ENCODE data around the gene SBF1. TPM values are rescaled to one million over a fixed set of nuclear protein-coding genes. Genes with fewer than 3 reads are reported as not detected.
"Not testable (repeated sequence)": the region's sequence is repeated elsewhere in the genome, so short reads cannot be mapped to it uniquely, and the experiment has no call there.

Gene SBF1
- total RNA-seq, 1 donor from 2014 or later, result 104 TPM

DNA sequence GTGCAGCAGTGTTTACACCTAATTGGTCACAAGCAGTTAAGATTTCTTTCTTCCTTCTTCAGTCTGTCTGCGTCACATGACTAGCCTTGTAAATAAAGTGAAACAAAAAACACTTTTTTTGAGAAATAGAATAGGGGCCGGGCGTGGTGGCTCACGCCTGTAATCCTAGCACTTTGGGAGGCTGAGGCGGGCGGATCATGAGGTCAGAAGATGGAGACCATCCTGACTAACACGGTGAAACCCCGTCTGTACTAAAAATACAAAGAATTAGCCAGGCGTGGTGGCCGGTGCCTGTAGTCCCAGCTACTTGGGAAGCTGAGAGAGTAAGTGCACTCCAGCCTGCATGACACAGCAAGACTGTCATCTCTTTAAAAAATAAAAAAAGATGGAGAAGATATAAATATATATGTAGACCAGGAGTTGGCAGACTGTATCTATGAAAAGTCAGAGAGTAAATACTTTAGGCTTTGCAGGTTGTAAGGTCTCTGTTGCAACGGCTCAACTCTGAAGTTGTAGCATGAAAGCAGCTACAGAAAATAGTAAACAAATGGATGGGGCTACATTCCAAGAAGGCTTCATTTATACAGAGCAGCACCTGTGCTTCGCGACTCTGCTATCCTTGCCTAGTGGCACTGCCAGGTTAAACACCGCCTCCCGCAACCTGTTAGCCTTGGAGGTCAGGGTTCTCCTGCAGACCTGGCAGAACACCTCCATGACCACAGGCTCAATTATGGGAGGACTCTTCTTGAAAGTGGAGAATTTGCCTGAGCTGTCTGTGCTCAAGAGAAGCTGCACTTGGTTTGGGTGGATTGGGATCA lies 75.8 kb downstream of the SBF1 start:
- Mint-ChIP-seq H3K36me3 (ENCODE audit: low read depth) (peaks cover 10% of the 10 kb centered on the region), H3K4me1 (ENCODE audit: low read depth) (peaks cover 18% of the 10 kb centered on the region), H3K27ac (ENCODE audit: unreplicated experiment) (peak overlapping the region; percentile 65), H3K27me3 (ENCODE audit: low read depth) (no peaks in the 10 kb centered on the region), H3K4me3 (ENCODE audit: unreplicated experiment) (no peak overlapping the region), H3K9me3 (ENCODE audit: low read depth) (no peaks in the 10 kb centered on the region)
- no peak for DNase-seq (ENCODE audit: low spot score)
- TF ChIP-seq, protein P1, sequence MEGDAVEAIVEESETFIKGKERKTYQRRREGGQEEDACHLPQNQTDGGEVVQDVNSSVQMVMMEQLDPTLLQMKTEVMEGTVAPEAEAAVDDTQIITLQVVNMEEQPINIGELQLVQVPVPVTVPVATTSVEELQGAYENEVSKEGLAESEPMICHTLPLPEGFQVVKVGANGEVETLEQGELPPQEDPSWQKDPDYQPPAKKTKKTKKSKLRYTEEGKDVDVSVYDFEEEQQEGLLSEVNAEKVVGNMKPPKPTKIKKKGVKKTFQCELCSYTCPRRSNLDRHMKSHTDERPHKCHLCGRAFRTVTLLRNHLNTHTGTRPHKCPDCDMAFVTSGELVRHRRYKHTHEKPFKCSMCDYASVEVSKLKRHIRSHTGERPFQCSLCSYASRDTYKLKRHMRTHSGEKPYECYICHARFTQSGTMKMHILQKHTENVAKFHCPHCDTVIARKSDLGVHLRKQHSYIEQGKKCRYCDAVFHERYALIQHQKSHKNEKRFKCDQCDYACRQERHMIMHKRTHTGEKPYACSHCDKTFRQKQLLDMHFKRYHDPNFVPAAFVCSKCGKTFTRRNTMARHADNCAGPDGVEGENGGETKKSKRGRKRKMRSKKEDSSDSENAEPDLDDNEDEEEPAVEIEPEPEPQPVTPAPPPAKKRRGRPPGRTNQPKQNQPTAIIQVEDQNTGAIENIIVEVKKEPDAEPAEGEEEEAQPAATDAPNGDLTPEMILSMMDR (IDR thresholded peaks at IDR 0.05), result no peak

DNA sequence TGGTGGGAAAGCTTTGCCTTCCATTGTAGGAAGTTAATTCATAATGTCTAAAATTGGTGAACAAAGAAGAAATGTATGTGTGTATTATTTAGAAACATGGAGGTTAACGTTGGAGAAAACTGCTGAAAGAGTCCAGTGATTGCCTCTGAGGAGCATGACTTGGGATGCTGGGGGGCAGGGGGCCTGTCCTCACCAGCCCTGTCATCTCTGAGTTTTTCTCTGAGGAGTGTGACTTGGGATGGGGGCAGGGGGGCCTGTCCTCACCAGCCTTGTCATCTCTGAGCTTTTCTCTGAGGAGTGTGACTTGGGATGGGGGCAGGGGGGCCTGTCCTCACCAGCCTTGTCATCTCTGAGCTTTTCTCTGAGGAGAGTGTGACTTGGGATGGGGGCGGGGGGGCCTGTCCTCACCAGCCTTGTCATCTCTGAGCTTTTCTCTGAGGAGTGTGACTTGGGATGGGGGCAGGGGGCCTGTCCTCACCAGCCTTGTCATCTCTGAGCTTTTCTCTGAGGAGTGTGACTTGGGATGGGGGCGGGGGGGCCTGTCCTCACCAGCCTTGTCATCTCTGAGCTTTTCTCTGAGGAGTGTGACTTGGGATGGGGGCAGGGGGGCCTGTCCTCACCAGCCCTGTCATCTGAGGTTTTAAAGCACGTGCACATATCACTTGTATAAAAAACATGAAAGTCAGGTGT lies 77.3 kb downstream of the SBF1 start:
- Mint-ChIP-seq H3K4me1 (ENCODE audit: low read depth) (peaks cover 10% of the 10 kb centered on the region), H3K36me3 (ENCODE audit: low read depth) (peaks cover 14% of the 10 kb centered on the region), H3K27ac (ENCODE audit: unreplicated experiment) (peak overlapping the region; percentile 15)
- not testable (repeated sequence) for H3K27me3 Mint-ChIP-seq (ENCODE audit: low read depth); H3K9me3 Mint-ChIP-seq (ENCODE audit: low read depth); DNase-seq (ENCODE audit: low spot score); H3K4me3 Mint-ChIP-seq (ENCODE audit: unreplicated experiment)

DNA sequence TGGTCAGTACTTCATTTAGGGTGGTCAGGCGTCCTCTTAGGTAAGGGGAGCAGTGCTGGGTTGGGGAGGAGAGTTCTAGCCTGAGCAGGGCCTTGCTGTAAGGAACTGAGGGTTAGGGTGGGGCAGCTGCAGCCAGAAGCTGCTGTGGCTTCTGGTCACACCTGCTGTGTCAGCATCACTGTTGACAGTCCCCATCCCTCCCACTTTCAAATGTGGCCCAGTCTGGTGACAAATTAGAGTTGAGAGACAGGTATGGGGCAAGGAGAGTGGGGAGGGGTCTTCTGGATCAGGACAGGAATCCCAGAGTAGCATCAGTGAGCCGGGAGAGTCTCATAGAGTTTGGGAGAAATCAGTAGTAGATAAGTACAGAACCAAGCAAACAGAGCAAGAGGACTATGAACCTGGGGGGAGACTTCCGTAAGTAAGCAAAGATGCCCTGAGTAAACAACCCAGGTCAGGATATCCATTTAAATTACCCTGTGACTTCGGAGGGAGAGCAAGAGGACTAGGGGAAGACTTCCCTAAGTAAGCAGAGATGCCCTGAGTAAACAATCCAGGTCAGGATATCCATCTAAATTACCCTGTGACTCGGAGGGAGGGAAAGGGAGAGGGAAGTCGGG lies 78.0 kb downstream of the SBF1 start:
- no peaks in the 10 kb centered on the region for H3K27me3 Mint-ChIP-seq (ENCODE audit: low read depth)
- DNase-seq (ENCODE audit: low spot score), result no peak
- no peaks in the 10 kb centered on the region for H3K9me3 Mint-ChIP-seq (ENCODE audit: low read depth)

More for the DNA sequence above, 78.0 kb downstream of the SBF1 start:
- Mint-ChIP-seq H3K4me3 (ENCODE audit: unreplicated experiment) (no peak overlapping the region), H3K36me3 (ENCODE audit: low read depth) (peaks cover 13% of the 10 kb centered on the region), H3K4me1 (ENCODE audit: low read depth) (peaks cover 13% of the 10 kb centered on the region), H3K27ac (ENCODE audit: unreplicated experiment) (peak overlapping the region; percentile 15)
- TF ChIP-seq, protein P1 (IDR thresholded peaks at IDR 0.05), result no peak

Other genes with a start within 250 kb of the SBF1 start
- 31.2 to 46.3 TPM (median 32.2 TPM) in 3 replicates for gene TUBGCP6, start 230.0 kb downstream of the SBF1 start, total RNA-seq
- gene HDAC10, start 223.8 kb downstream of the SBF1 start, total RNA-seq, result 29.1 to 36.8 TPM (median 35.3 TPM) in 3 replicates
- 34.6 to 46.6 TPM (median 44.7 TPM) in 3 replicates for gene MAPK12, start 213.4 kb downstream of the SBF1 start, total RNA-seq
- gene MAPK11, start 204.7 kb downstream of the SBF1 start, total RNA-seq, result 9.3 to 19.9 TPM (median 17.7 TPM) in 3 replicates
- gene PLXNB2, start 167.4 kb downstream of the SBF1 start, total RNA-seq, result 300 to 356 TPM (median 346 TPM) in 3 replicates
- gene DENND6B, start 148.0 kb downstream of the SBF1 start, total RNA-seq, result 7.7 to 8.8 TPM (median 8.1 TPM) in 3 replicates
- gene PPP6R2, start 131.7 kb downstream of the SBF1 start, total RNA-seq, result 46.2 to 53.1 TPM (median 47.1 TPM) in 3 replicates
- gene ADM2, start 6.5 kb upstream of the SBF1 start, total RNA-seq, result 1.5 to 46.5 TPM (median 46.5 TPM) in 3 replicates
- 0.99 to 1.6 TPM in 2 of 3 replicates, not detected in the other for gene MIOX, start 11.8 kb upstream of the SBF1 start, total RNA-seq
- 111 to 124 TPM (median 120 TPM) in 3 replicates for gene LMF2, start 32.7 kb upstream of the SBF1 start, total RNA-seq
- gene NCAPH2, start 33.2 kb upstream of the SBF1 start, total RNA-seq, result 37.4 to 51.2 TPM (median 38.9 TPM) in 3 replicates
- 4.4 to 5.4 TPM in 2 of 3 replicates, not detected in the other for gene SCO2, start 50.6 kb upstream of the SBF1 start, total RNA-seq
- gene TYMP, start 55.0 kb upstream of the SBF1 start, total RNA-seq, result 12.5 to 39.5 TPM (median 39.3 TPM) in 3 replicates
- gene KLHDC7B, start 70.9 kb upstream of the SBF1 start, total RNA-seq, result 0.34 to 7.2 TPM (median 6.3 TPM) in 3 replicates
- gene SYCE3, start 87.9 kb upstream of the SBF1 start, total RNA-seq, result not detected in 3 replicates
- 33.9 to 42.6 TPM (median 34.7 TPM) in 3 replicates for gene CPT1B, start 103.4 kb upstream of the SBF1 start, total RNA-seq
- 47.4 to 64.5 TPM (median 47.9 TPM) in 3 replicates for gene CHKB, start 107.8 kb upstream of the SBF1 start, total RNA-seq
- 3.0 to 4.3 TPM (median 4.1 TPM) in 3 replicates for gene MAPK8IP2, start 125.8 kb upstream of the SBF1 start, total RNA-seq
- 37.6 to 39.8 TPM (median 39.3 TPM) in 3 replicates for gene ARSA, start 153.1 kb upstream of the SBF1 start, total RNA-seq
- 3.9 to 7.5 TPM (median 7.0 TPM) in 3 replicates for gene SHANK3, start 197.8 kb upstream of the SBF1 start, total RNA-seq

Measured in chondrocyte (in vitro differentiated cells).